Stimulated activated CD4-positive, alpha-beta T cell treated with anti-CD3 and anti-CD28 coated beads, TNF-alpha, amount 100 ng/mL, for 48 hours (primary cell): ENCODE data around the gene PSMC3.

Source experiments
- DNase-seq, 3 donors: peaks; one replicate each; pipeline ENCODE4 v3.0.0-alpha.2; 2020; ENCODE audit warnings: low read depth in 3 of 3

The PSMC3 gene

DNA sequence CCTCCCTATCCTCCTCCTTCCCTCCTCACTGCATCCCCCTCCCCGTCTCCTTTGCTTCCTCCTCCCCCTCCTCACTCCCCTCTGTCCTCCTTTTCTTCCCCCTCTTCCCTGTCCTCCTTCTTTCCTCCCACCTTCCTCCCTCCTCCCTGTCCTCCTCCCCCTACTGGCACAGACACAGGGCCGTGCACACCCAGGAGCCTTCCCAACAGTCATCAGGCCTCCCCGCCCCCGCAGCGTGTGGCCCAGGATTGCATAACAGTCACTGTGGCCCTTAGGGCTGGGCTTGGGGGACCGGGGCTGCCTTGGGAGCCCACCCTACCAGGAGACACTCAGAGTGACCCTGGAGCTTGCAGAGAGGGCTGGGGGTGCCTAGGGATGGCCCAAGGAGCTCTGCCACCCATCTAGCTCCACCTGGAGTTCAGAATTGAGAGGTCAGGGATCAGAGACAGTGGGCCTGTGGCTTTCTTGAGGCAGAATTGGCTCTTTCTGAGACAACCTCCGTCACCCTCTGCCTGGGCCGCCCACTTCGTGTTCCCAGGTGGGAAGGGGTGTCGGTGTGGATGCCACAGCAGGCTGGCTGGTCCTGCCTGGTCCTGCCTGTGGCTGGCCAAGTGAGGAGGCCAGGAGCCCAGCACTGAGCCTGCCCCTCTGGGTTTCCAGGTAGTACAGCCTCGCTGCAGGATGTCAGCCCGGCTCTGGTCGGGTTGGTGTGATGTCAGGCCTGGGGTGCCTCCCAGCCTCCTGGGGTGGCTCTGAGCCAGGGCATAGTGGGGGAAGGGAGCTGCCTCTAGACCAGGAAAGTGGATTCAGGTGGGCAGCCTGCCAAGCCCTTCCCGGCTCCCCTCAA lies 49.5 kb downstream of the PSMC3 start:
- no peak for DNase-seq

DNA sequence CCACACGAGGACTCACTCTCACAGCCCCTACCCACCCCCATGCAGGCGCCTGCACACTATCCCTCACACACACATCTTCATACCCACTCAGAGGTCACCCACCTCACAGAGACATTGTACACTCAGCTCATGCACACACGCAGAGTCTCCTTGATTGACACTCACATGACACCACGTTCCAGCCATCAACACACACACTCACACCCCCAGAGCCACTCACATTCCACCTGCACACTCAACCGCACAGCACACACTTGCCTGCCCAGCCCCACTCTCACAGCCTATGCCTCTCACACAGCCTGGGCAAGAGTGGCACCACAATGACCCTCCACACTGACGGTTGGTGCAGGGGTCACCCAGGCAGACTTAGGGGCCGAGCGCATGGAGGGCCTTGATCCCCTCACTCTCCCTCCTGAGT lies 50.1 kb downstream of the PSMC3 start:
- DNase-seq = no peak

DNA sequence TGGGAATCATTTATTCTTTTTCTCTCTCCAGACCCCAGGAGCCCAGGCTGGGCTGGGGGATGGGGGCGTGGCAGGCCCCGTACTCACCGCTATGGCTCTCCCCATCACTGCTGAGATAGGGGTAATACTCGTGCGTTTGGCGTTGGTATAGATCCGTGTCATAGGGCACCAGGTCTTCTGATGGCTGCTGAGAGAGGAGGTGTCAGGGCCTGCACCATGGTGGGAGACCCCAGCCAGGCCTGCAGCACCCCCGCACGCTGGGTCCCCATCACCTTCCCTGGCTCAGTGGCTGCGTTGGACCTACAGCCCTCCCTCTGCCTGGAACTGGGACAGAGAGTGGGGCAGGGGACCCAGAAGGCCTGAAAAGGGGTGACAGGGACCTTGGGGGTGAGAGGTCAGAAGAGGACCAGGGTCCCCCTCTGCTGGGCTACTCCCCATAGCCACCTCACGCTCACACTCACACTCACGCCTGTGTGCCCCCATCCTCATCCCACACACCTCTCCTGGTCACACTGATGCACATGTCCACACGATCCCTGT lies 50.6 kb downstream of the PSMC3 start:
- no peak for DNase-seq

DNA sequence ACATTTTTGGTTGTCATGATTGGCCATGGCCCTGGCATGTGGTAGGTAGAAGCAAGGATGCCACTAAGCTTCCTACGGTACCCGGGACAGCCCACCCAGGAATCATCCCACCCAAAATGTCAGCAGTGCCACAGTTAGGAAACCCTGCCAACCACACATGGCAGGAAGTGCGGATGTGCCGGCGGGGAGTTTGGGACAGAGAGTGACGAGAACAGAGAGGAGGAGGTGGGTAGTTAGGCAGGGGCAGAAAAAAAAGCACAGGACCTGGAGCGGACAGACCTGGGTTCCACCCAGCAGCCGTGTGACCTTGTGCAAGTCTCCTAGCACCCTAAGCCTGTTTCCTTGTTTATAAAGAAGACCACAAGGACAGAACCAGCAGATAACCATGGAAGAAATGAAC lies 51.2 kb downstream of the PSMC3 start:
- no peak for DNase-seq

DNA sequence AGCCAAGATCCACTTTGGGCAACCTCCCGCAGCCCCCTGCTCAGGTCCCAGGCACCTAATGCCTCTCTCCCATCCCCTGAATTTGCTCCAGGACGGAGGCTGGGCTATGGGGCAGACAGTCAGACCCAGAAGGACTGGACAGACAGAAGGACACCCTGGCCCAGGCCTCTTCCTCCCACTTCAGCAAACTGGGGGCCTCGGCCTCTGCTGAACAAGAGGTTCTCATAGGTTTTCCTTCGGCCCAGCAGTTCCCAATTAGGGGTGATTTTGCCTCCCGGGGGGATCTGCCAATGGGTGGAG lies 51.6 kb downstream of the PSMC3 start:
- DNase-seq = no peak

DNA sequence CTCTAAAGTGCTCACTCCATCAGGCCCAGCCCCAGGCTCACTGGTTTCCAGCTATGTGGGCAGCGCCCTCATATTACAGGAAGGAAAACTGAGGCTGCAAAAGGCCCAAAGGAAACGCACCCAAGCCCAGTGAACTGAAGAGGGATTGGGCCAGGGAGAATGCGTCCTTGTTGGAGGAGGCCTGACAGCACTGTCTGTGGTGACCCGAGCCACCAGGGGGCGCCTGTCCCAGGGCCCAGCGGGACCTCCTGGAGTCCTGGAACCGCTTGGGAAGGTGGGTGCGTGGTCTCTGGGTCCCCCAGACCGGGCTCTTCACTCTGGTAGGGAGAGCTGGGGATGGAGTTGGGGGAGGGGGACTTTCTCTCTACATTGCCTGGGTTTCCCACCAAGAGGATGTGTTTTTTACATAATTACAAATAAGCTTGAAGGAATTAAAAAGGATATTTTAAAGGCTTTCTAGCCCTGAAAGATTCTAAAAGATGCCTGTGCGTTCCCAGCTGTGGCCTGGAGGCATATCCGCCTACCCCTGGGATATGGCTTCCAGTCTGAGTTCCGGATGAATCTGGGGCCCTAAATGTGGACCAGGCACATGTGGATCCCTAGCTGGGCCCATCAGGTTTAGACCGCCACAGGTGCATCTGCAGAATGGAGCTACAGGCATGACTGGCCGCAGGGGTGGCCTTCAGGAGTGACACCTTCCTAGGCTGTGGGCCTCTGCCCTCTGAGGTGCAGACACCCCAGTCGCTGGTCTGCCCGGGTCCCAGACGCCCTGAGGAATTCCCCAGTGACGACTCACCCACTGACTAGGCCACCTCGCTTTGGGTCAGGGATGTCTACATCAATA lies 52.1 kb downstream of the PSMC3 start:
- DNase-seq = peak; percentile 68 to 85 (median 83)

DNA sequence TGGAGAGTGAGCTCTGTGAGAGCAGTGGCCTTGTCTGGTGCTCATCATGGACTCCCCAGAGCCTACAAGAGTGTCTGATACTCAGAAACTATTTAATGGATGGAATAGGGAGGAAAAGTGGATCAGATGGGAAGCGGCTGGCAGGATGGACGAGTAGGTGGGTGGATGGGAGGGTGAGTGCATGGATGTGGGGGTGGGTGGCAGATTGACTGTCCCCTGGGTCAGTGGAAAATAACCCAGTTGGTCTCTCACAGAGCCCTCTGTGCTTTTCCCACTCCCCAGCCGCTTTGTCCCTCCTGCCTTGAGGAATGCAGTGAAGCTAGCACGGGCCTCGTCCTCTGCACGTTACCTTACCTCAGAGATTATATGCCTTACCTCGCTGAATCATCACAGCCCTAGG lies 53.8 kb downstream of the PSMC3 start:
- DNase-seq = no peak

DNA sequence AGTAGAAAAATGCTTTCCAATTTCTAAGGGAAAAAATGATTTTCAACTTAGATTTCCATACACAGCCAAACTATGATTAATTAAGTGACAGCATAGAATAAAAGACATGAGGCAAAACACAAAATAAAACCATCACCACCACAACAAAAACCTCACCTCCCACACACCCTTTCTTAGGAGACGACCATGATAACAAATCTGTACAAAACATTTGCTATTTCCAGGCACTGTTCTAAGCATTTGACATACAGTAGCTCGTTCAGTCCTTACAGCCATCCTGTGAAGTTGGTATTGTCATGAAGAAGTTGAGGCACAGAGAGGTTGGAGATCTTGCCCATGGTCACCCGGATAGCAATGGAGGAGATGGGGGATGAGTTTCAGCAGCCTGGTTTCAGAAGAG lies 56.6 kb downstream of the PSMC3 start:
- DNase-seq = no peak
